Measurements from ENCODE around the gene TJP2. TPM values are rescaled to one million over a fixed set of nuclear protein-coding genes. Genes with fewer than 3 reads are reported as not detected.

TJP2 gene
- total and polyA plus RNA-seq, 2 of the 4 experiments (the other 2 are of a cell fraction), result 38.3 to 49.3 TPM

DNA sequence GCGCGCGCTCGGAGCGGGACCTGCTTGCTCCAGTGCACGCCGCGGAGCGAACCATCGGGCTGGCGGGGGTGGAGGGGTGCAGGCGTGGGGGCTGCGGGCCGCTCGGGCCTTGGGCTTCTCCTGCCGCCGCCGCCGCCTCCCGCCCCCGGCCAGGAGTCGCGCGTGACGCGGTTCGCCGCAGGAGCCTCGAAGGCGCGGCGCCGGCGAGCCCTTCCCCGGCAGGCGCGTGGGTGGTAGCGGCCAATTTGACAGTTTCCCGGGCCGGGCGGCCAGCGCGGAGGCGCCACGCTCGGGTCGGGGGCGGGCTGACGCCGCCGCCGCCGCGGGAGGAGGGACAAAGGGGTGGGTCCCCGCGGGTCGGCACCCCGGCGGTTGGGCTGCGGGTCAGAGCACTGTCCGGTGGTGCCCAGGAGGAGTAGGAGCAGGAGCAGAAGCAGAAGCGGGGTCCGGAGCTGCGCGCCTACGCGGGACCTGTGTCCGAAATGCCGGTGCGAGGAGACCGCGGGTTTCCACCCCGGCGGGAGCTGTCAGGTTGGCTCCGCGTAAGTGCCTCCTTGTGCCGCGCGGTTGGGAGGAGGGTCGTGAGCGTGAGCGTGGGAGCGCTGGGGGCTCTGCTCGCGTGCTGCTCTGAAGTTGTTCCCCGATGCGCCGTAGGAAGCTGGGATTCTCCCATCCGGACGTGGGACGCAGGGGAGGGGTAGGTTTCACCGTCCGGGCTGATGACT, at the start of gene TJP2 (continued):
- TF ChIP-seq MXI1 (IDR thresholded peaks at IDR 0.05; ENCODE audit: borderline replicate concordance, low read depth, low read length), result peak; percentile 76

DNA sequence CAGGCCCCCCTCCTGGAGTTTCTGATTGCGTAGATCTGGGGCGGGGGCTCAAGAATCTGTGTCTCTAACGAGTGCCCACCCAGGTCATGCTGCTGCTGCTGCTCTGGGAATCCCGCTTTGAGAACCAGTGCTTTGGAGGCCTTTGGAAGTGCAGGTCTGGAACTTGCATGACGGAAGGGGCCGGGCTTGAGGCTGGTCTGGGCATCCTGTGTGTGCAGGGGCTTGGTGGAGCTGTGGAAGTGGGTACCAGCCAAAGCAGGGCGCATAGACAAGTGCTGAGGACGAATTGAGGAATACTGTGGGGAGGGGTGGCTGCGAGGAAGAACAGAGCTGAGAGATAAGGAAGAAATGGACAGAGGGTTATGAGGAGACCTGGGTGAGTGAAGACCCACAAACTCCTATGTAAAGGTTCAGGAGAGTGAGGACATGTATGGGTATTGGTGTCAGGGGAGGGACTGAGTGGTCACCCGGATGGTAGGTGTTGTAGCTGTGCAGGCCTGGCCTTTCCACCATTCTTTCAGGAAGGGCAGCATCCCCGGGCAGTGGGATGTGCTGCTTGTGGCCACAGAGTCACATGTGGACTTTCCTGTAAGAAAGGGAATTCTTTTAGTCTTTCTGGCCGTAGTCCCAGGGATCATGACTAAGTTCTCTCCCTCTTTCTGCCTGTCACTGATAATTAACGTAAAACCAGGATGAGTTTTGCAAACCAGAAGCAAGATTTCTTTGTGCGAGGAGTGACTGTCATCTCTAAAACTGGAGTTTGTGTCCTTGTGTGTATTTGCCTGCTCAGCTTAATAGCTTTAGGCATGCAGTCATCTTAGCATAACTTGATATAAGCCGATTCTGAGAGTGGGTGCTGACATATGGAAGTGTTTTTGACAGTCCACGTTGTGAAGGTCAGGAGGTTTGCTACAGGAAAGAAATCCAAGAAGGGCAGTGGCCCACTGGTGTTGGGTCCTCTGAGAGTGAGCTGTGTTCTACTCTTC, 43.3 kb upstream of the TJP2 start:
- H3K27me3 ChIP-seq (ENCODE audit: control insufficient read depth, insufficient read depth, low read length), result no peaks in the 10 kb centered on the region
- 85% methylated on average over 5 of the region's 16 CpGs; no CpG with 5 or more reads in 1 of the 2 experiments for WGBS, 2 experiments (ENCODE audit: extremely low coverage in 2 of 2, insufficient read length in 1 of 2)
- H2AK9ac ChIP-seq (replicated peaks; ENCODE audit: low read depth, low read length, poor library complexity), result peak overlapping the region; percentile 35
- CTCF ChIA-PET, result no interaction called here
- H4K91ac ChIP-seq (ENCODE audit: insufficient read depth, low read depth, low read length), result peak overlapping the region; percentile 69; the same call in 1 of the 2 replicates
- H3K4me1 ChIP-seq (ENCODE audit: control insufficient read depth, insufficient read depth, low read length), result peaks cover 17% of the 10 kb centered on the region
- peak overlapping the region; percentile 33 for H3K4me2 ChIP-seq (ENCODE audit: low read depth, low read length)
- POLR2A ChIA-PET (ENCODE audit: unreplicated experiment), result no interaction called here
- peak overlapping the region; percentile 68; the same call in 1 of the 2 replicates for H2AK5ac ChIP-seq (ENCODE audit: low read depth, low read length)
- H3K9me1 ChIP-seq (ENCODE audit: insufficient read depth, low read length), result peaks cover 30% of the 10 kb centered on the region
- H4K5ac ChIP-seq (ENCODE audit: low read depth, low read length), result no peak overlapping the region
- peak; percentile 47 for ATAC-seq (ENCODE audit: low read depth)
- no peaks in the 10 kb centered on the region for H3K9me3 ChIP-seq (ENCODE audit: control insufficient read depth, insufficient read depth, low read length)
- peak overlapping the region; percentile 19; the same call in 1 of the 2 replicates for H3K23ac ChIP-seq (ENCODE audit: low read depth, low read length)
- H3K4ac ChIP-seq (ENCODE audit: low read depth, low read length), result peak overlapping the region; percentile 42
- no peaks in the 10 kb centered on the region for H3K36me3 ChIP-seq (ENCODE audit: control insufficient read depth, insufficient read depth, low read length)
- peak overlapping the region; percentile 76 for H2AFZ ChIP-seq (replicated peaks; ENCODE audit: low read length, poor library complexity)
- peak overlapping the region in 1 of 2 experiments; percentile 46; a peak in 2 of 4 replicates for H4K8ac ChIP-seq (ENCODE audit: low read depth in 2 of 2, low read length in 2 of 2)
- dilution Hi-C loops (cut with HindIII; ENCODE audit: low sequenced_read_pairs, unreplicated experiment) (no loop called here), intact Hi-C loops (cut with micrococcal nuclease) (loop anchor here (5.0 kb wide), 1 partner anchor 52 kb away; no protein-coding TSS in a partner anchor), in situ Hi-C loops (cut with MboI; ENCODE audit: low sequenced_read_pairs) (no loop called here)
- no peak overlapping the region for H3K56ac ChIP-seq (ENCODE audit: extremely low read depth, insufficient read depth, low read length)
- H3K14ac ChIP-seq (replicated peaks; ENCODE audit: low read depth, low read length), result peak overlapping the region; percentile 29; the same call in 1 of the 2 replicates
- H3K4me3 ChIP-seq (ENCODE audit: insufficient read depth, low read depth, low read length), result no peak overlapping the region
- peak; percentile 90 for DNase-seq
- BruUV-seq (replicated peaks), result no TSS peak
- H2BK5ac ChIP-seq (ENCODE audit: low read depth, low read length, poor library complexity, severe bottlenecking), result peak overlapping the region; percentile 7
- no peak overlapping the region; the same call in 1 of the 2 replicates for H3K18ac ChIP-seq (ENCODE audit: low read depth, low read length)
- H3K9ac ChIP-seq (ENCODE audit: low read depth, low read length), result no peak overlapping the region; the same call in 1 of the 2 replicates
- peak overlapping the region; percentile 48 for H2BK120ac ChIP-seq (ENCODE audit: low read depth, low read length)
- H3K79me1 ChIP-seq (ENCODE audit: low read depth in 1 of 2, low read length in 2 of 2), result peaks cover 19 to 53% of the 10 kb centered on the region in 2 experiments; a peak in 3 of 4 replicates
- H4K20me1 ChIP-seq (ENCODE audit: insufficient read depth, low read length), result peaks cover 14% of the 10 kb centered on the region
- H2BK15ac ChIP-seq (ENCODE audit: low read depth, low read length), result 0 out of 3 replicates have a peak overlapping the region, but pooled peaks have one; percentile 23
- H3K27ac ChIP-seq (ENCODE audit: insufficient read depth, low read length), result peak overlapping the region; percentile 18; the same call in 1 of the 2 replicates
- peak overlapping the region; percentile 22; the same call in 1 of the 2 replicates for H2BK20ac ChIP-seq (ENCODE audit: low read depth, low read length)
- TF ChIP-seq RFX5 (IDR thresholded peaks at IDR 0.05; ENCODE audit: low read depth, low read length), result no peak
- no peak for TF ChIP-seq SMC3 (IDR thresholded peaks at IDR 0.05; ENCODE audit: low read depth, low read length)
- no peak for TF ChIP-seq CEBPB (IDR thresholded peaks at IDR 0.05; ENCODE audit: low read depth, low read length)
- TF ChIP-seq RCOR1 (IDR thresholded peaks at IDR 0.05; ENCODE audit: insufficient replicate concordance, low read length), result no peak
- TF ChIP-seq NFE2L2 (IDR thresholded peaks at IDR 0.05; ENCODE audit: low read depth, low read length), result no peak
- no peak for TF ChIP-seq FOS (IDR thresholded peaks at IDR 0.05; ENCODE audit: low read depth, low read length)
- TF ChIP-seq POLR2A (IDR thresholded peaks at IDR 0.05; ENCODE audit: low read depth, low read length), result no peak
- TF ChIP-seq MAFK (IDR thresholded peaks at IDR 0.05; ENCODE audit: low read depth, low read length), result peak; percentile 77
- peak; percentile 54 for TF ChIP-seq BHLHE40 (IDR thresholded peaks at IDR 0.05; ENCODE audit: low read depth, low read length)
- TF ChIP-seq, protein P1, sequence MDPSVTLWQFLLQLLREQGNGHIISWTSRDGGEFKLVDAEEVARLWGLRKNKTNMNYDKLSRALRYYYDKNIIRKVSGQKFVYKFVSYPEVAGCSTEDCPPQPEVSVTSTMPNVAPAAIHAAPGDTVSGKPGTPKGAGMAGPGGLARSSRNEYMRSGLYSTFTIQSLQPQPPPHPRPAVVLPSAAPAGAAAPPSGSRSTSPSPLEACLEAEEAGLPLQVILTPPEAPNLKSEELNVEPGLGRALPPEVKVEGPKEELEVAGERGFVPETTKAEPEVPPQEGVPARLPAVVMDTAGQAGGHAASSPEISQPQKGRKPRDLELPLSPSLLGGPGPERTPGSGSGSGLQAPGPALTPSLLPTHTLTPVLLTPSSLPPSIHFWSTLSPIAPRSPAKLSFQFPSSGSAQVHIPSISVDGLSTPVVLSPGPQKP (IDR thresholded peaks at IDR 0.05; ENCODE audit: borderline replicate concordance, low read depth, low read length), result no peak
- no peak for TF ChIP-seq MXI1 (IDR thresholded peaks at IDR 0.05; ENCODE audit: borderline replicate concordance, low read depth, low read length)
- no peak for TF ChIP-seq CHD1 (IDR thresholded peaks at IDR 0.05; ENCODE audit: low read depth, low read length)
- no peak for TF ChIP-seq MAZ (IDR thresholded peaks at IDR 0.05; ENCODE audit: borderline replicate concordance, low read depth, low read length)
